Retinal pigment epithelial cell (primary cell): ENCODE measurements around the gene GID4.
A peak's percentile ranks its signal among the peaks of the same experiment; 100 is the strongest.
"Not testable (repeated sequence)": the region's sequence is repeated elsewhere in the genome, so short reads cannot be mapped to it uniquely, and the experiment has no call there.

ENCODE experiments used
- DNase-seq: peaks from one replicate; pipeline ENCODE4 v3.0.0-alpha.2; 2010; ENCODE audit warnings: low read depth
- H3K4me3 ChIP-seq: 2 replicates; pipeline ENCODE4 v1.5.1; 2011; ENCODE audit warnings: mild to moderate bottlenecking, low read length, control low read depth, moderate library complexity
- CTCF ChIP-seq: conservative IDR thresholded peaks from 2 replicates; pipeline ENCODE4 v1.5.1; 2011; ENCODE audit warnings: low read depth, low read length, control low read depth, inconsistent platforms

The GID4 gene

GRCh38 chr17:18038861-18039534 is at the start of gene GID4, which contains the start of gene ATPAF2:
Gene GID4, plus strand, starts transcription at chr17:18039408. Its CDS starts 57 bp downstream, at chr17:18039465.
Gene ATPAF2, minus strand, starts transcription at chr17:18039168. Its CDS starts 155 bp downstream, at chr17:18039013.
- DNase-seq, result peak; percentile 96
- no peak for TF ChIP-seq CTCF
- peak within 1 kb of the TSS; percentile 91 for H3K4me3 ChIP-seq

- DNase-seq, result no peak
- no peak for TF ChIP-seq CTCF
- H3K4me3 ChIP-seq, result no peak overlapping the region
These were observed 49.6 kb upstream of the GID4 start for GRCh38 chr17:17989618-17990017.

- TF ChIP-seq CTCF, result no peak
- no peak overlapping the region for H3K4me3 ChIP-seq
- no peak for DNase-seq
These were observed 48.9 kb upstream of the GID4 start for GRCh38 chr17:17990282-17990681.

GRCh38 chr17:17993366-17993765 is 45.8 kb upstream of the GID4 start:
- no peak for TF ChIP-seq CTCF
- H3K4me3 ChIP-seq, result no peak overlapping the region
- no peak for DNase-seq

- H3K4me3 ChIP-seq, result no peak overlapping the region
- no peak for TF ChIP-seq CTCF
- DNase-seq, result no peak
These were observed 45.4 kb upstream of the GID4 start for GRCh38 chr17:17993852-17994251.

- DNase-seq, result peak; percentile 24
- H3K4me3 ChIP-seq, result no peak overlapping the region
- TF ChIP-seq CTCF, result peak; percentile 73
These were observed 44.7 kb upstream of the GID4 start for GRCh38 chr17:17994271-17995069.

GRCh38 chr17:17995887-17996286 is 43.3 kb upstream of the GID4 start:
- DNase-seq, H3K4me3 ChIP-seq: not testable (repeated sequence)
